Endometrium (tissue), 2 donors: ENCODE measurements around the gene SPHK1.

ENCODE experiments used
- FAIRE-seq: peaks from 2 replicates; lab custom pipeline; 2012; peaks lifted over from hg19 to GRCh38; lab: Jason Lieb, UNC
- donor health status: control.
- donor health status: control.

Gene SPHK1

GRCh38 chr17:76384987-76385891 lies 830 bp downstream of the SPHK1 start:
- FAIRE-seq: no peak

DNA sequence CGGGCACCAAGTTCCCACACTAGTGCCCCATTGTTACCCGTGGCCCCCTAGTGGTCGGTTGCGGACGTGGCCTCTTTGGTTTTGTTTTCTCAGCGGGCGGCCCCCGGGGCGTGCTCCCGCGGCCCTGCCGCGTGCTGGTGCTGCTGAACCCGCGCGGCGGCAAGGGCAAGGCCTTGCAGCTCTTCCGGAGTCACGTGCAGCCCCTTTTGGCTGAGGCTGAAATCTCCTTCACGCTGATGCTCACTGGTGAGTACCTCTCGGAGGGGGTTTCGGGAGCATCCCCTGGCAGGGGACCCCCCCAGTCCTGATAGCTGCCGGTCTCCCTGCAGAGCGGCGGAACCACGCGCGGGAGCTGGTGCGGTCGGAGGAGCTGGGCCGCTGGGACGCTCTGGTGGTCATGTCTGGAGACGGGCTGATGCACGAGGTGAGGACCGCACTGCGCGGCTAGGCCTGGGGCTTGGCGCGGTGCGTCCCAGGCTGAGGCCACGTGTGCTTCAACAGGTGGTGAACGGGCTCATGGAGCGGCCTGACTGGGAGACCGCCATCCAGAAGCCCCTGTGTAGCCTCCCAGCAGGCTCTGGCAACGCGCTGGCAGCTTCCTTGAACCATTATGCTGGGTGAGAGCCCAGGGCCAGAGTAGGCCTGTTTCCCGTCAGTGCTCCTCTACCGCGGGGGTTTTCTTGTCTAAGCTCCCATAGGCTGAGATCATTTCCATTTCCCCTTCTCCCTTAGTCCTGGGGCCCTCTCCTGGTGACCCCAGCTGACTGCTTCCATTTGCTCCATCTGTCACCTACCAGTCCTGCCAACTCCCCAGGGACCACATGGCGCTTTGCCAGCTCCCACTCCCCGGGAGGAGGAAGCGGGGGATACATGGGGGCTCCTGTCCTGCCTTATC lies 1.7 kb downstream of the SPHK1 start:
- no peak for FAIRE-seq

DNA sequence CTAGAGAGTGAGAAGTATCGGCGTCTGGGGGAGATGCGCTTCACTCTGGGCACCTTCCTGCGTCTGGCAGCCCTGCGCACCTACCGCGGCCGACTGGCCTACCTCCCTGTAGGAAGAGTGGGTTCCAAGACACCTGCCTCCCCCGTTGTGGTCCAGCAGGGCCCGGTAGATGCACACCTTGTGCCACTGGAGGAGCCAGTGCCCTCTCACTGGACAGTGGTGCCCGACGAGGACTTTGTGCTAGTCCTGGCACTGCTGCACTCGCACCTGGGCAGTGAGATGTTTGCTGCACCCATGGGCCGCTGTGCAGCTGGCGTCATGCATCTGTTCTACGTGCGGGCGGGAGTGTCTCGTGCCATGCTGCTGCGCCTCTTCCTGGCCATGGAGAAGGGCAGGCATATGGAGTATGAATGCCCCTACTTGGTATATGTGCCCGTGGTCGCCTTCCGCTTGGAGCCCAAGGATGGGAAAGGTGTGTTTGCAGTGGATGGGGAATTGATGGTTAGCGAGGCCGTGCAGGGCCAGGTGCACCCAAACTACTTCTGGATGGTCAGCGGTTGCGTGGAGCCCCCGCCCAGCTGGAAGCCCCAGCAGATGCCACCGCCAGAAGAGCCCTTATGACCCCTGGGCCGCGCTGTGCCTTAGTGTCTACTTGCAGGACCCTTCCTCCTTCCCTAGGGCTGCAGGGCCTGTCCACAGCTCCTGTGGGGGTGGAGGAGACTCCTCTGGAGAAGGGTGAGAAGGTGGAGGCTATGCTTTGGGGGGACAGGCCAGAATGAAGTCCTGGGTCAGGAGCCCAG lies 2.8 kb downstream of the SPHK1 start:
- FAIRE-seq: no peak

DNA sequence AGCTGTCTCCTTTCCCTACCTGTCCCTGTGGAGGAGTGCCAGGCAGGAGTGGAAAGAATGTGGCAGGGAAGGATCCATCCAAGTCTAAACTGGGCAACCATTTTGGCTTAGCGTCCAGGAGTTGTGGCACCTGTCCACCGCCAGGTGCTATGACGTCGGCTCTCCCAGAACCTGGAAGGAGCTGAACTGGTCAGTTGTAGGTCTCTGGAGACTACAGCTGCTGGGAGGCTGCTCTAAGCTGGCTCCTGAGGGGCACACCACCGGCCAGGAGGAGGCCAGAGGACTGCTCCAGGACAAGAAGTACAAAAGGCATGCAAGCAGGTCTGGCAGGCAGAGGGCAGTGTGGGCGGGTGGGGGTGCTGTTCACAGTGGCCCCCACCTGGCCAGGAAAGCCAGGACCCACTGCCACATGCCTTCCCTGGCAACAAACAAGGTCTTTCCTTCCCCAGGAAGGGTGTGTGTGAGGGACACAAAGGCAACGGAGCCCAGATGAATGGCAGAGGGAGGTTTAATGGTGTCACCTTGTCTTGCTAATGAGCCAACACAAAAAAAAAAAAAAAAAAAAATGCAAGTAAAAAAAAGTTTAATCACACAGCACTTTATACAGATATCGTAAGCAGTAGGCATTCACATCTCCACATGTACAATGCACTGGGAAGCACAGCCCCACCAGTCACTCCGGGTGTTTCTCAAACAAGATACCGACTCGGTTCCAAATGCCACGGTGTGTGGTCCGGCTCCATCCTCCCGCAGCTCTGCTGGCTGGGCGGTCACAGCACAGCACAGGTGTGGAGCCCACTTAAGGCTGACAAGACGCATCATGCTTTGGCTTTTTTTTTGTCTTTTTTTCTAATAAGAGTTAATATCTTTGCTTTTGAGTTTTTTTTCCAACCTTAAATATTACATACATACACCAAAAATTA lies 4.8 kb downstream of the SPHK1 start:
- FAIRE-seq: no peak

DNA sequence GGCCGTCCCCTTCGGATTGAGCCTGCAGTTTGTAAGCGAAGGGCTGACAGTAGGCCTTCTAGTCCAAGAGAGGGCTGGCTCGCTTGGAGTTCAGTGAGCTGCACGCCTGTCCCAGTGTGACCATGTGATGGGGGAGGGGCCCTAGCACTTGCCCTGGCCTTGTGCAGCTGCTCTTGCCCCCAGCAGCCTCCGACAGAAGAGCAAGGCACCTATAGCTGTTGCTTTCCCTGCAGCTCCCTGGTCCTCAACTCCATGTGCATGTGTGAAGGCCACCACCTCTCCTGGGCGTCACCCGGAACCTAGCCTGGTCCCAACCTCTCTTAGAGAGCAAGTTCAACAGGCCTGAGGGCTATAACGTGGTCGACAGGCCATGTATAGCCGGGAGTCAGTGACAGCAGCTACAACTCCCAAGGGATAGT lies 5.6 kb downstream of the SPHK1 start:
- no peak for FAIRE-seq

DNA sequence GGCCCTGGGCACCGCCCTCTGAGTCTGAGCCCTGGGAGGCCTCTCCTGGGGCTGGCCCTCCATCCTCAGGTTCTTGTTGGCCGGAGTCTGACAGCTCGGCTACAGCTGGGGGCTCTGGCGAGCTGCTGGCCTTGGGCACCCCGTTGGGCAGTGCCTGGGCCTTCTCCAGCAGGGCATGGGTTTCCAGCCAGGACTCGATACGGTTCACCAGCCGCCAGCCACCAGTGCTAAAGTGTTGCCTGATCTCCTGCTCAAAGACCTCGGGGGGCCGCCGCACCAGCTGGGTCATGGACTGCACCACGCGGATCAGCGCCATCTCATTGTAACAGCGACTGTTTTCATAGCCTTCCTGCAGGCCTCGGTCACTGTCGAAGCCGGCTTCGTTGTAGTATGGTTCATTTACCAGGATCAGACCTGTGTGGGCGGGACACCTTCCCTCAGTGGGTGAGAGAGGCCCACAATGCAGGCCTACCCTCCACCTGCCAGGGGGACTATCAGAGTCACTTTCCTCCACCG lies 6.8 kb downstream of the SPHK1 start:
- FAIRE-seq: no peak

GRCh38 chr17:76394166-76394565 lies 9.8 kb downstream of the SPHK1 start:
- no peak for FAIRE-seq

GRCh38 chr17:76395980-76396379 lies 11.6 kb downstream of the SPHK1 start:
- no peak for FAIRE-seq

DNA sequence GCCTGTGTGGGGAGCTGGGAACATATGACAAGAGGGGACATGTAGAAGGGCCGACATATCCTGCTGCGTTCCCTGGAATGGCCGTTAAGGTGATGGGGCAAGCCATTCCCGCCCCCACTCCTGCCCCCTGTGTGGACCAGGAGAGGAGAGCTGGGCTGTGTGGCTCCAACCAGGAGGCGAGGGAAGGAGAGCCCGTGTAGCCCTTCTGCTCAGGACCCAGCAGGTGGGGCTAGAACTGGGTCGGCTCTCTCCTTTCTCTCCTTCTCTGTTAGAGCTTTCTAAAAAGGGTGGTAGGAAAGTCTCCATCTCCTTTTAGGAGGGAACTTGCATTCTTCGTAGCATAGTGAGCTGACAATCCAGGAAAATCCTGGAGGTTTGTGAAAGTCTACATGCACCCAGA lies 12.8 kb downstream of the SPHK1 start:
- no peak for FAIRE-seq

GRCh38 chr17:76397687-76398522 lies 13.5 kb downstream of the SPHK1 start:
- FAIRE-seq: no peak

DNA sequence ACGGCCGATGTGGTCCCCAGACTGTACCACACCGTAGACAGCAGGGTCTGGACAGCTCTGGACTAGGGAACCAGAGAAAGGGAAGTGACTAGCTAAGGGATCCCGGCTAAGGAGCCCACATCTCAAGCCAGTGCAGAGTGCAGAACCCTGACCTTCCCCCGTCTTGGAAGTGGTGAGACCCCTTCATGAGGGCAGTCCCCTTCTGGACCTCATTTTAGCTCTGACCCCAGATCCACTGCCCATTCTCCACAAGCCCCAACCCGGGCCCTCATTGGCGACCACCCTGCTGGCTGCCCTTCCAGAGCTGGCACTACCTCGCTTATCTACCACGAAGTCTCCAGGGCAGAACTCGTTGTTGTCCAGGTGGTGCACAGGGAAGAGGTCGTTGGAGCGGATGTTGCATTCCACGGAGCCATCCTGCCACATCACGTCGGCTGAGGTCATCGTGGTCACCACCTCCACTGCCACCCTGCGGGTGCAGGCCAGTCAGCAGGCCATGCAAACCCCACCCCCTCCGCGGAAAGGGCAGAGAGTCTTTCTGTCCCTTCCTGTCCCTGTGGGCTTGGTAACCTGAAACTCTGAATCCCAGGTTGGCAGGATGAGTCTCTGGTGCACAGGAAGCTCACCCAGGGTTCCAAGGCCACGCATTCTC lies 14.2 kb downstream of the SPHK1 start:
- FAIRE-seq: no peak

GRCh38 chr17:76399175-76400172 lies 15.1 kb downstream of the SPHK1 start:
- FAIRE-seq: no peak

- FAIRE-seq: no peak
Observed at GRCh38 chr17:76402711-76403110, 18.3 kb downstream of the SPHK1 start.

DNA sequence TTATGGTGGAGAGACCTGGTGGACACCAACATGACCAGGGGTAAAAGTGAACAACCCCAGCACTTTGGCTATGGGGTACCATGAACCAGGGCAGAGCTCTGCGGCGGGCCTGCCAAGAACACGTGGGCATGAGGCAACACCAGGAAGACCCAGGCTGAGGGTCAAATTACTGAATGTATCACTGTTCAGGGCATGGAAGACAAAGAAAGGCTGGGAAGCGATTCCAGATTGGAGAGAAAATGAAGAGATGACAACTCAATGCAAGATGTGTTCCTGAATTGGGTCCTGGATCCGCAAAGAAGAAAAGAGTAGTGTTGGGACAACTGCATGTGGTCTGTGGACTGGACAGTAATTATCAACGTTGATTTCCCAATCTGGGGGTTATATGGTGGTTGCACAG lies 19.8 kb downstream of the SPHK1 start:
- FAIRE-seq: no peak

GRCh38 chr17:76404976-76405563 lies 20.7 kb downstream of the SPHK1 start:
- no peak for FAIRE-seq

DNA sequence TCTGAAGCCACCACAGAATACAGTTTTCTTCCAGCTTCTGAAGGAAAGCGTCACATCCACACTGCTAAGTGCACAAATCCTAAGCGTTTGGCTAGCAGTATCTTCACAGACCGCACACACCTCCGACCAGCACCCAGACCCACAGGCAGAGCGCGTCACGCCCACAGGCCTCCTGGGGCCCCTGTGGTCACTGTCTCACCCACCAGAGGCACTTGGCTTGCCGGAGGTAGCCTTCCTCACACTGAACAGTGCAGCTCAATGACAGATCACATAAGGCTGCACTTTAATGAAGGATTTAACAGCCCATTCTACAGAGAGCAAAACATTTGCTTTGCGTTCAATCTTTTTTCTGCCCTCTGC lies 21.2 kb downstream of the SPHK1 start:
- no peak for FAIRE-seq

- no peak for FAIRE-seq
Observed at GRCh38 chr17:76405967-76406647, 21.7 kb downstream of the SPHK1 start.
